SJSA1 (cell line): ENCODE measurements around the gene TRIM67. TPM values are rescaled to one million over a fixed set of nuclear protein-coding genes. Genes with fewer than 3 reads are reported as not detected.
"Not testable (repeated sequence)": the region's sequence is repeated elsewhere in the genome, so short reads cannot be mapped to it uniquely, and the experiment has no call there.

ENCODE experiments used
- DNase-seq, 2 experiments: peaks; one replicate each; pipeline ENCODE4 v3.0.0-alpha.2; 2015 to 2020; ENCODE audit warnings: low spot score in 2 of 2, low read depth in 1 of 2
- H3K27ac ChIP-seq: fragments of 250-450 bp; sonication (Bioruptor Pico); 2 replicates; pipeline ENCODE4 v1.5.1; 2020; ENCODE audit warnings: mild to moderate bottlenecking, moderate library complexity
- H3K27me3 ChIP-seq: fragments of 250-450 bp; sonication (Bioruptor Pico); replicated peaks from 2 replicates; pipeline ENCODE4 v1.5.1; 2020; ENCODE audit warnings: mild to moderate bottlenecking, moderate library complexity
- H3K36me3 ChIP-seq: fragments of 250-450 bp; sonication (Bioruptor Pico); 2 replicates; pipeline ENCODE4 v1.5.1; 2020; ENCODE audit warnings: mild to moderate bottlenecking
- H3K4me1 ChIP-seq: fragments of 250-450 bp; sonication (Bioruptor Pico); replicated peaks from 2 replicates; pipeline ENCODE4 v1.6.1; 2021; ENCODE audit warnings: mild to moderate bottlenecking
- H3K4me3 ChIP-seq: fragments of 250-450 bp; sonication (Bioruptor Pico); 2 replicates; pipeline ENCODE4 v1.5.1; 2020; ENCODE audit warnings: mild to moderate bottlenecking
- H3K9me3 ChIP-seq: fragments of 250-450 bp; sonication (Bioruptor Pico); replicated peaks from 2 replicates; pipeline ENCODE4 v1.5.1; 2020; ENCODE audit warnings: mild to moderate bottlenecking
- total RNA-seq: library from RNA; depleted of rRNA; stranded (reverse); fragments of >200 nt; shearing (Covaris generic); gene quantifications from 2 replicates; pipeline ENCODE4 v1.2.3, GENCODE V29; 2014

The TRIM67 gene
- total RNA-seq, 1 experiment from 2014 or later = 0.61 TPM

- no peak overlapping the region for H3K4me3 ChIP-seq
- peak overlapping the region; percentile 93 for H3K27ac ChIP-seq
- no peaks in the 10 kb centered on the region for H3K36me3 ChIP-seq
- H3K4me1 ChIP-seq = peaks cover 60% of the 10 kb centered on the region
- no peaks in the 10 kb centered on the region for H3K27me3 ChIP-seq
- no peaks in the 10 kb centered on the region for H3K9me3 ChIP-seq
- peak in 1 of 2 experiments; percentile 87 for DNase-seq
Observed at GRCh38 chr1:231139125-231139649, 22.7 kb upstream of the TRIM67 start.

DNA sequence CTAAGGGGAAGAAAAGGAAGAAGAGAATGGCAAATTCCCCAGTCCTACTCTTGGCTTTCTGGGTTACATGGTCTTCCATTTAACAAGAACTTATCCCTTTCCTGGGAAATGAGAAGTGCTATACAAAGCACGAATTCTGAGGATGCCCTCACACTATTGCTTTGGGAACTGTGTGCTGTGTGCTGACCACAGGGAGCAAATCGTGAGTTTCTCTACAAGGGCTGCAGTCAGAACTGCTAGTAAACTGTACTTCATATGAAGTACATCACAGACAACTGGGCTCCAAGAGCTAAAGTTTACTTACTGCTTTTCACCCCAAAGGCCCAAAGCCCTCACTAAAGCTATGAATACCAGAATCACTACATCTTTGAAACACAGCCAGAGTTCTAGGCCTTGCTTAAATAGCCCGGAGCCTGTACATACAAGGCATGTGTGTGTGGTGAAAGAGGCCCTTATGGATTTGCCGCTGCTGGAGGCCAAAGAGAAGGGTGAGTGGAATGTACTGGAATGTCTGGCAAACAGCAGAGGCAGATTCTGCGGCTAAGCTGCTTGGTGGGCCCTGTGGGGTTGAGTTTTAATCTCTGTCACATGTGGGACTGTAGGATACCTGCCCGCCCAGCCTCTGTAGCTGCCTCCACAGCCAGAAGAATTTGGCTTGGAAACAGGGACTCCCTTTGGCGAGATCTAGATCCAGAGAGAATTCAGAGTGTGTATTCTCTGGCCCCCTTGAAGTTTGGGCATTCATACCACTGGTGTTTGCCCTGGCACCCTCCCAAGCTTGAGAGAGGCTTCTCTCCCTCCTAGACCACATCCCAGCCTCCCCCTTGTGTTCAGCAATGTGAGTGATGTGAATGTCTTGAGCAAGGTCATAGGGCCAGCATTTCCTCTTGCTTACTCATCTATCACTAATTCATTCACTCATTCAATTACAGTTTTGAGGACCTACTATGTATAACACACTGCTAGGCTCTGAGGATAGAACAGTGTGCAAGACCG is 21.9 kb upstream of the TRIM67 start:
- Histone ChIP-seq H3K36me3 (no peaks in the 10 kb centered on the region), H3K27ac (peak overlapping the region; percentile 93), H3K4me3 (no peak overlapping the region), H3K9me3 (no peaks in the 10 kb centered on the region), H3K27me3 (no peaks in the 10 kb centered on the region), H3K4me1 (peaks cover 52% of the 10 kb centered on the region)
- peak; percentile 94 to 97 for DNase-seq

GRCh38 chr1:231144416-231145193 is 17.3 kb upstream of the TRIM67 start:
- Histone ChIP-seq H3K4me1 (peaks cover 25% of the 10 kb centered on the region), H3K27me3 (no peaks in the 10 kb centered on the region), H3K4me3 (no peak overlapping the region), H3K27ac (no peak overlapping the region), H3K36me3 (no peaks in the 10 kb centered on the region), H3K9me3 (0 out of 2 replicates have a peak, but pooled peaks cover 3% of the 10 kb centered on the region)
- no peak for DNase-seq

DNA sequence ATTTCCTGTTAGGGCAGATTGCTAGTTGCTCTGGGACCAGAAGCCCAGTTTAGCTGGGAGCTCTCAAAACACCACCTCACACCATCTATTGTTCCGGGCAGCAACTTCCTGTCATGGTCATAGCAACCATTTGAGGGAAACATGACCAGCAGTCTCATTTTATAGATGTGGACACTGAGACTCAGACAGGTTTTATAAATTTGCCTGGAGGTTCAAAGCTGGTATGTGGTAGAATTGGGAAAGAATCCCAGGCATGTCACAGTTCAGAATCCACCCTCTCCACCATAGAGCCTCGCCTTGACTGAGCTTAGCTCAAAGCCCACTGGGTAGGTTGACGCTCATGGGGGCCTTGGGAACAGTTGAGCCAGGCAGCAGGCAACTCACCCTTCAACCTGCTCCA is 14.0 kb upstream of the TRIM67 start:
- Histone ChIP-seq H3K36me3 (no peaks in the 10 kb centered on the region), H3K27ac (no peak overlapping the region), H3K9me3 (peaks cover 5% of the 10 kb centered on the region; the same call in 1 of the 2 replicates), H3K4me1 (peaks cover 7% of the 10 kb centered on the region), H3K4me3 (no peak overlapping the region), H3K27me3 (no peaks in the 10 kb centered on the region)
- DNase-seq = no peak

DNA sequence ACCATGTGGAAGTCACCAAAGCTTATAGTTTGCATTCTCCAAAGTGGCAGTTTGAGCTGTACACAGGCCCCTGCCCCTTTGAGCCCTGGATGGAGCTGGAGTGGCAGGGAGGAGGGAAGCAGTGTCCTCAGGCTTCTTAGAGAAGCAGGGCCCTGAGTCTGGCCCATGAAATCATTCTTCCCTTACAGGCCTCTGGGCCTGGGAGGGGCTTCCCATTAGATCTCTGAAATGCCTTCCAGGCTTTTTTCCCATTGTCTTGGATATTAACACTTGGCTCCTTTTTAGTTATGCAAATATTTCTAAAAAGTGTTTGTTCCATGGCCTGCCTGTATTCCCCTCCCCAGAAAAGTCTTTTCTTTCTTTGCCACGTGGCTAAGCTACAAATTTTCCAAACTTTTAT is 10.0 kb upstream of the TRIM67 start:
- H3K9me3 ChIP-seq = peaks cover 5% of the 10 kb centered on the region; the same call in 1 of the 2 replicates
- DNase-seq = no peak
- no peaks in the 10 kb centered on the region for H3K27me3 ChIP-seq
- H3K27ac ChIP-seq = no peak overlapping the region
- H3K36me3 ChIP-seq = no peaks in the 10 kb centered on the region
- H3K4me3 ChIP-seq = no peak overlapping the region
- H3K4me1 ChIP-seq = peaks cover 7% of the 10 kb centered on the region

DNA sequence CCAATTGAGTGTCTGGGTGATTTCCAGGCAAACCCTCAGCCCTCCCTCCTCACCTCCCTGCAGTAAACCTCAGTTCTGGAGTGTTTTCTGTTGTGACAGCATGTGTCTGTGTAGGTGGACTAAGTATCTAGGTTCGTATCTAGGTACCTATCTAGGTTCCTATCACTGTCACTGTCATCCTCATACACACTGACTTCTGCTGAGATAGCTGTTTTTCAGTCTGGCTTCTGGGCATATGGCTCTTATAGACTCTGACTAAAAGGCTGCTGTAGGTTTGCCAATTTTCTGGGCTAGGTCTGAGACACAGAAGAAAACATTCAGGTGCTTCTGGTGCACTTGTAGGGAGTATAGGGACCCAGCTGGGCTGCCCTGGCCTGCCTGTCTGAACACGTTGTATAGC is 8.1 kb upstream of the TRIM67 start:
- no peak for DNase-seq
- peaks cover 2% of the 10 kb centered on the region; the same call in 1 of the 2 replicates for H3K9me3 ChIP-seq
- no peaks in the 10 kb centered on the region for H3K27me3 ChIP-seq
- no peak overlapping the region for H3K27ac ChIP-seq
- no peaks in the 10 kb centered on the region for H3K36me3 ChIP-seq
- no peak overlapping the region for H3K4me3 ChIP-seq
- H3K4me1 ChIP-seq = peaks cover 10% of the 10 kb centered on the region

DNA sequence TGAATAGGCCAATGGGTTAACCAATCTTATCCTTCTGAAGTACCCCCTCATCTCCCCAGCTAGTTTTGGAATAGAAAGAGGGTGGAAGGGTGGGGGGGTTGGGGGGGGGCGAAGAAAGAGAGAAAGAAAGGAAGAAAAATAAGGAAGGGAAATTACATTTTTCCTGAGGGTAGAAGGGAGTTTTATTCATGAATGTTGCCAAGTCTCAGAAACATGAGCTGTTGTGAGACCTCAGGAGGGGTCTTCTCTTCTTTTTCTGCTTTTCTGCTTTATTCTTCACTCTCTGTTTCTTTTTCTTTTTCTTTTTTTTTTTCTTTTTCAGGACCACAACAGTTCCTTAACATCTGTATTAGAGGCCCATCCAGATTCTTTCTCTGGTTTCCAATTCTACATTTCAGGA is 6.0 kb upstream of the TRIM67 start:
- DNase-seq = no peak
- H3K4me1 ChIP-seq = peaks cover 10% of the 10 kb centered on the region
- H3K27me3 ChIP-seq = no peaks in the 10 kb centered on the region
- no peak overlapping the region for H3K27ac ChIP-seq
- H3K4me3 ChIP-seq = no peak overlapping the region
- H3K9me3 ChIP-seq = peaks cover 2% of the 10 kb centered on the region; the same call in 1 of the 2 replicates
- no peaks in the 10 kb centered on the region for H3K36me3 ChIP-seq

DNA sequence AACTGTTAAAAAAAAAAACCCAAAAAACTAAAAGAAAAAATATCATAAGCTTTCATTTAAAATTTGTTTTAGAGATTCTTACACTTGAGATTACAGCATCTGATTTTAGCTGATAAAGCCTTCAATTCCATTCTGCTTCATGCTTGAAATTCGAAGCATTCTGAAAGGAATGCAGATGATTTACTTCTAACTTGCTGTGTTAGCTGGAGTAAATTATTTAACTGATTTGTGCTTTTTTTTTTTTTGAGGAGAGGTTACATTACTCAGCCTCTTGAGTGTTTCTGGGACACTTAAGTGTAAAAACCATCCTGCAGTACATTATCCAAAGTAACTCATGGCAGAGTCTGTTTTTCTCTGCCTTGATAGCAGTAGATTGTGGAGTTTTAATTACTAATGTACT is 4.5 kb upstream of the TRIM67 start:
- H3K4me1 ChIP-seq = peaks cover 20% of the 10 kb centered on the region
- H3K27me3 ChIP-seq = peaks cover 3% of the 10 kb centered on the region; the same call in 1 of the 2 replicates
- no peak overlapping the region for H3K4me3 ChIP-seq
- no peaks in the 10 kb centered on the region for H3K9me3 ChIP-seq
- no peak overlapping the region for H3K27ac ChIP-seq
- no peak for DNase-seq
- H3K36me3 ChIP-seq = no peaks in the 10 kb centered on the region

DNA sequence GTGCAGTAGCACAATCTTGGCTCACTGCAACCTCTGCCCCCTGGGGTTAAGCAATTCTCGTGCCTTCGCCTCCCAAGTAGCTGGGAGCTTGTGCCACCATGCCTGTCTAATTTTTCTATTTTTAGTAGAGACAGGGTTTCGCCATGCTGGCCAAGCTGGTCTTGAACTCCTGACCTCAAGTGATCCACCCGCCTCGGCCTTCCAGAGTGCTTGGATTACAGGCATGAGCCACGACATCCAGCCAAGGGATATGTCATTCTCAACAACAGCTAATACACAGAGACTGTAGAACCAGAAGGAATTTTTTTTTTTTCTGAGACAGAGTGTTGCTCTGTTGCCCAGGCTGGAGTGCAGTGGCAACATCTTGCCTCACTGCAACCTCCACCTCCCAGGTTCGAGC is 3.7 kb upstream of the TRIM67 start:
- not testable (repeated sequence) for H3K9me3 ChIP-seq, H3K4me3 ChIP-seq, H3K27me3 ChIP-seq, H3K27ac ChIP-seq, H3K36me3 ChIP-seq, DNase-seq
- peaks cover 28% of the 10 kb centered on the region for H3K4me1 ChIP-seq

DNA sequence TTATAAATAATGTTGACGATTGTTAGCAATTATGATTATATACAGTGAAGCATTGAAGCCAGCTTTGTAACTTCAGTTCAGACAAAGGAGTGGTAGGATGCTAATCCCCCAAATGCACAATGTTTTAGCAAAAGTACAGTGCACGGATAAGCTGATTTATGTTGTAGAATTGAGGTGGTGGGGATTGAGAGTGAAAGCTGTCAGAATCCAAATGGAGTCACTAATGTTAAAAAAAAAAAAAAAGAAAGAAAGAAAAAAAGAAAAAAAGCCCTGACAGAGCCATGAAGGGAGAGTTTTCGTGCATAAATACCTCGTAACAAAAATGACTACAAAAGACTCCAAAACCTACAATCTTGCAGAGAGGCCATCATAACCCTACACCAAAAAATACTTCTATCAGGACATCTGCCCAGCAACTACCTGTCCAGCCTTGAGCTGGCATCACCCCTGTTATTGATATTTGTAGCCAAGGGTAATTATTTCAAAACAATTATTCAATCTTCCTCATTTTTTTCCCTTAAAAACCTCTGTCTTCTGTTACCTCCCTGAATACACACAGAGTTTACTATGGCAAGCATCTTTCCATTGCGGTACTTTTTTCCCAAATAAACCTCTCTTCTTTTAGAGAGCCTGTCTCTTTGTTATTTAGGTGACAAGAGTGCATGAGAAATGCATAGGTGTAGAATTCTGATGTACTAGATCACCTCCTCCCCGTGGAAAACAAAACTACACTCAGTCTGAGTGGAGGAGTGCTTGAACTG is 2.5 kb upstream of the TRIM67 start:
- Histone ChIP-seq H3K9me3 (no peaks in the 10 kb centered on the region), H3K4me3 (no peak overlapping the region), H3K27ac (no peak overlapping the region), H3K4me1 (peaks cover 28% of the 10 kb centered on the region), H3K36me3 (no peaks in the 10 kb centered on the region), H3K27me3 (peaks cover 11% of the 10 kb centered on the region)
- DNase-seq = no peak

DNA sequence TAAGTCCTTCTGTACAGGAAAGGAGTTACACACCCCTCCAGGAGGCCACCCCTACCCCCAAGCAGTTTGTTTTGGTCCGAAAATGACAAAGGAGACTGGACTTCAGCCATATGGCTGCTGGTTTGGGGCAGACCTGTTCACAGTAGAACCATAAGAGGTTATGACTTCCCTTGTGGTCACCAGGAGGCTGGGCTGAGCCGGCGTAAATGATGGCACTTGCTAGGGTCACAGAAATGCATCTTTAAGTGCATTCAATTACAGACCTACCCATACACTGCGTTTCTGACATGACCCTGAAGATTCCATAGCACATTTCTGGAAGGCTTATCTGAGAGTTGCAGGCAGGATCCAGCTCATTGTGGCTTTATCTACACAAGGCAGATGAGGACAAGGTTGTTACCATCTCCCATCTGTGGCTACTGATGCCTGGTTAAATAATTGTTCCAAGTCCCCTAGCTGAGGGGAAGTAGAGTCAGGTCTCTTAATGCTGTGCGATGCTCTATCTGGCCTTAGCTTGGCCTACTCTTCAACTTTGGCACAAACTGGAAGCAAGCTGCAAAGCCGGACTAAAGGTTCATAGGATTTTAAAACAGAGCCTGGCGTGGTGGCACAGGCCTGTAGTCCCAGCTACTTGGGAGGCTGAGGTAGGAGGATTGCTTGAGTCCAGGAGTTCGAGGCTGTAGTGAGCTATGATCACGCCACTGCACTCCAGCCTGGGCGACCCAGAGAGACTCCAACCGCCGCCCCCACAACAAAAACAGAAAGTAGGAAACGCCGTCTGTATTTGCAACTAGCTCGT is 1.7 kb upstream of the TRIM67 start:
- DNase-seq = no peak
- H3K4me1 ChIP-seq = peaks cover 28% of the 10 kb centered on the region
- no peak overlapping the region for H3K4me3 ChIP-seq
- peaks cover 11% of the 10 kb centered on the region for H3K27me3 ChIP-seq
- no peak overlapping the region for H3K27ac ChIP-seq
- H3K36me3 ChIP-seq = no peaks in the 10 kb centered on the region
- no peaks in the 10 kb centered on the region for H3K9me3 ChIP-seq

- Histone ChIP-seq H3K9me3 (no peaks in the 10 kb centered on the region), H3K36me3 (no peaks in the 10 kb centered on the region), H3K4me1 (peaks cover 28% of the 10 kb centered on the region), H3K4me3 (peak overlapping the region; percentile 39; the same call in 1 of the 2 replicates), H3K27ac (no peak overlapping the region), H3K27me3 (peaks cover 11% of the 10 kb centered on the region)
- no peak for DNase-seq
Observed at GRCh38 chr1:231160895-231161666, 777 bp upstream of the TRIM67 start.
